ENCODE measurements around the gene LINC00632.

Gene LINC00632

DNA sequence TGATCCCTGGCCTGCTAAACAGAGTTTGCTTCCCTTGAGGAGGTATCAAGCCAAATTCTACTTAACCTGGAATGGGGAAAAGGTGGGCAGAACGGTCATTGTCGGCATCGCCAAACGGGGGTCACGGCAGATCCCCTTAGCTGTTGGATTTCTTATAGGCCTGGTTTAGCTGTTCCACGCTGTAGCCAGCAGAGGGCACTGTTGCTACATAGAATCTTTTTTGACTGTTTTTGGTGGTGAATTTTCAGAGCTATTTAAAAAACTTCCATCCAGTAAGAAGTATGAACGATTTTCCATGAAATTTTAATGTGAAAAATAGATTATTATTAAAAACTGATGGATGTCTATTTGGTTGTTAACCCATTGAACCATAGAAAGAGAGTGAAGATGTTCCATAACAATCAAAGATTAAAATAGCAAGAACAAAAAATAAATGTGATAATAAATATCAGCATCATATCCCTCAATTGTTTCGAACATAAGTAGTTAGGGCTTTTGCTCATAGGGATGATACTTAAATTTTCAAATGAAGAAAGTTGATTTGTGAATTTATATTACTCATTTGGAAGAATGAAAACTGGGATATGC is 56.6 kb downstream of the LINC00632 start:
- no peak for DNase-seq

DNA sequence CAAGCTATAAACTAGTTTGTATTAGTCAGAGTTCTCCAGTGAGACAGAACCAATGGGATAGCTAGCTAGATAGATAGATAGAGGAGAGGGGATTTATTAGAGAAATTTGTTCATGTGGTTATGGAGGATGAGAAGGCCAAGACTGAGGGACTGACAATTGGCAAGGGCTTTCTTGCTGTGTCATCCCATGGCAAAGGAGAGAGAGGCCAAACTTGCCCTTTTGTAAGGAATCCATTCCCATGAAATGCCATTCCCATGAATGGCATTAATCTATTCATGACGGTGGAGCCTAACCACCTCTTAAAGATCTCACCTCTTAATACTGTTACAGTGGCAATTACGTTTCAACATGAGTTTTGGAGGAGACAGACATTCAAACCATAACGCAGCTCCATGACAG is 58.1 kb downstream of the LINC00632 start:
- DNase-seq: no peak

DNA sequence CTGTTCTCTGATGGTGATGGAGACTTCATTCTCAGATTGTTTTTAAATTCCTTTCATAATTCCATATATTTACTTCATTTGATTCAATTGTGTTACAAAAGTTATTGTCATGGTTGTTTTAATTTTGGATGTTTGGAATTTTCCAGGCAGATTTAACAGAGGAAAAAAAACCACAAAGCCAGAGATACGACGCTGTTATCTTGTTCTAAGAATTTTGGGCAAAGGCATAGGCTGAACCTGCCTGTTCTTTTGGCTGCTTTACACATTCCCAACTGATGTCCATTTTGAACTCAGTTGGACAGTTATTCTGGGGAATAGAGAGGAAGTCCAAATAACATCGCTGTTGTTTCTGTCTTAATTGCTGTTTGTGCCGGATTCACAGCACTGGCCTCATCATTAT is 65.7 kb downstream of the LINC00632 start:
- DNase-seq: no peak

DNA sequence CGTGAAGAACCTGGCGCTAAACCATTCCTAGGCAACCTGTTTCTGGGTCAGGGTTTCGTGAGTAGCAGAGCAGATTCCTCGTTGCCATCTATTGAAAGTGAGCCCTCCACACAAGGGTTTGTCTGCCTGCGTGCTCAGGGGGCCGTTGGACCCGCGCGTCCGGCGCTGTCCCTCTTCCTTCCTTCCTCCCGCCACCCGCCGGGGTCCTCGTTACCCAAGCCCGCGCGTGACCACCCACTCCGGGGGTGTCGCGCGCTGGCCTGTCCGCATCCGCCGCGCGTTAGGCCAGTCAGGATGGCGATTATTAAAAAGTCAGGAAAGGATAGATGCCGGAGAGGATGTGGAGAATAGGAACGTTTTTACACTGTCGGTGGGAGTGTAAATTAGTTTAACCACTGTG is 66.8 kb downstream of the LINC00632 start:
- DNase-seq: no peak

DNA sequence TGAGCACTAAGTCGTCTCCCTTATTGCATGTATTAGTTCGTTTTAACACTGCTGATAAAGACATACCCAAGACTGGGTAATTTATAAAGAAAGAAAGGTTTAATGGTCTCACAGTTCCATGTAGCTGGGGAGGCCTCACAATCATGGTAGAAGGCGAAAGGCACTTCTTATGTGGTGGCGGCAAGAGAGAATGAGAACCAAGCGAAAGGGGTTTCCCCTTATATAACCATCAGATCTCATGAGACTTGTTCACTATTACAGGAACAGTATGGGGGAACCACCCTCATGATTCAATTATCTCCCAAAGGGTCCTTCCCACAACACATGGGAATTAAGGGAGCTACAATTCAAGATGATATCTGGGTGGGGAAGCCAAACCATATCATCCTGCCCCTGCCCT is 85.1 kb downstream of the LINC00632 start:
- no peak for DNase-seq

DNA sequence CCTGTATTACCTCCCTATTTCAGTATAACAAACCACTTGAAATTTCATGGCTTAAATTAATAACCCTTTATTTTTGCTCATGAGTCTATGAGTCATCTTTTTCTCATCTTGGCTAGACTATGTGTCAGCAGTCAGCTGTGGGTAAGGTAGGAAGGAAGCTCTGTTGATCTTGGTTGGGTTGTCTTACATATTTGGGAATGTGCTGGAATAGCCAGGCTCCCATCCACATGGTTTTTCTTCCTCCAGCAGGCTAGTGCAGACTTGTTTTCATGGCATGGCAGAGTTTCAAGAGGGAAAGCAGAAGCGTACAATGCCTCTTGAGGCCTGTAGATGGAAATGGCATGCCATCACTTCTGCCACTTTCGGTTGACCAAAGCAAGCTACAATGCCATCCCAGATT is 89.7 kb downstream of the LINC00632 start:
- no peak for DNase-seq

DNA sequence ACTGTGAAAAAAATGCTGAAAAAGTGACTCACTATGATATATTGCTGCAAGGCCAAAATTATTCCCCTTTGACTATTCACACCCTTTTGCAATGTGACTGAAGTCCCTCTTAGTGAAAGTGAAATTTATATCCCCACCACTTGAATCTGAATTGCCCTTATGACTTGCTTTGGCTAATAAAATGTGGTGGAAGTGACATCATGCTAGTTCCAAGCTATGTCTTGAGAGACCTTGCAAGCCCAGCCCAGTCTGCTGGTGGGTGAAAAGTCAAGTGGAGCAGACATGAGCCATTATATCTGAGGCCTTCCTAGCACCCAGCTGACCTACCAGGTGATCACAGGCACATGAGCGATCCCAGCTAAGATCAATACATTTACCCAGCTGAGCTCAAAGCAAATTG is 94.7 kb downstream of the LINC00632 start:
- no peak for DNase-seq

DNA sequence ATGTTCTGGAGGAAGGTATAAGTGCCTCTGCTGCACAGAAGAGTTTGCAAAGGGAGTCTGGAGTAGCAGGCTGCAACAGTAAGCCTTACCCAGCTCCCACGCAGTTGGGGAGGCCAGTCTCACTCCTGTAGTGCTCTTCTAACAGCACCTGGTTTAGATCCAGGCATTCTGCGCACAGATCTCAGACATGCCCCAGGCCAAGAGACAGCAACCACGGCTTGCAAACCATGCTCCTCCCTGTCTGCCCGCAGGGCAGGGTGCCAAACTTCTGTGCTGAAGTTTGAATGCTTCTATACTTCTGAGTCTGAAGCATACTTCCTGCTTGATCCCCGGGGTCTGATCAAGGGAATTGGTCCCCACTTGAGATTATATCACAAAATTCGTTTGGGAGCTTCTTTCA is 106.3 kb downstream of the LINC00632 start:
- no peak for DNase-seq

DNA sequence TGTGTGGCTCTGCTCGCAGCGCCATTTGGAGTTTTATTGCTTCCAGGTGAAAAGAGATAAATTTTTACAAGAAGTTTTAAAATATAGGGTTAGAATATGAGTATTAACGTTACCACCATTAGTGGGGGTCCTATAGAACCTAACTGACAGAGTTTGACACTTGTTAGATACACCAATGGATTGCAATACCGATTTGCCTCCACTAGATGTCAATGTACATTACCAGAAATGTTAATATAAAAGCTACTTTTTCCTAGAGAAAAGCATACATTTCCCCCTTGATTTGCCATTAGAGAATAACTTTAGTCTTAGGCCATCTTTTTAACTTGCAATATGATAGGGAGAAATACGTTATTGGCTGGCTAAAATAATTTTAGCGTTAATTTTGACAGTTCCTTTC is 108.4 kb downstream of the LINC00632 start:
- no peak for DNase-seq

DNA sequence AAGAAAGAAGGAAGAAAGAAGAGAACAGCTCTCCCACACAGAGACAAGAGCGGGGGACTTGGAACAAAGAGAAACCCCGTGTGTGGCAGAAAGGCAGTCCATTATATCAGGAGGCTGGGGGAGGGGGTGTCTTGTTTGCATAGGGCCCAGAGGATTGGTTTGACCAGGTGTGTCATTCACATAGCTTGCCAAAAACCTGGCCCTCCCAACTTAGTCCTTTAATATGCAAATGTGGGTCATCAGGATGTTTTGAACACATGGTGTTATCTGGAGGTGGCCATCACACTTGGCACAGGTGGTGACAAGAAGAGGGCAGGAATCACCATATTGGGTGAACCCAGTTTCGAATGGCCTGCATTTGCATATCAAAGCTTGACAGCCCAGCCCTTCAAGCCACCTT is 111.7 kb downstream of the LINC00632 start:
- no peak for DNase-seq

DNA sequence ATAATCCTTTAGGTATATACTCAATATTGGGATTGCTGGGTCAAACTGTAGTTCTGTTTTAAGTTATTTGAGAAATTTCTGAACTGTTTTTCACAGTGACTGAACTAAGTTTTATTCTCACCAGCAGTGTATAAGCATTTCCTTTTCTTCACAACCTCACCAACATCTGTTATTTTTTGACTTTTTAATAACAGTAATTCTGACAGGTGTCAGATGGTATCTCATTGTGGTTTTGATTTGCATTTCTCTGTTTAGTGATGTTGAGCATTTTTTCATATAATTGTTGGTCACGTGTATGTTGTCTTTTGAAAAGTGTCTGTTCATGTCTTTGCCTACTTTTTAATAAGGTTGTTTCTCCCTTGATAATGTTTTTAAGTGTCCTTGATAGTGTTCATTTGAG is 112.6 kb downstream of the LINC00632 start:
- DNase-seq: no peak

DNA sequence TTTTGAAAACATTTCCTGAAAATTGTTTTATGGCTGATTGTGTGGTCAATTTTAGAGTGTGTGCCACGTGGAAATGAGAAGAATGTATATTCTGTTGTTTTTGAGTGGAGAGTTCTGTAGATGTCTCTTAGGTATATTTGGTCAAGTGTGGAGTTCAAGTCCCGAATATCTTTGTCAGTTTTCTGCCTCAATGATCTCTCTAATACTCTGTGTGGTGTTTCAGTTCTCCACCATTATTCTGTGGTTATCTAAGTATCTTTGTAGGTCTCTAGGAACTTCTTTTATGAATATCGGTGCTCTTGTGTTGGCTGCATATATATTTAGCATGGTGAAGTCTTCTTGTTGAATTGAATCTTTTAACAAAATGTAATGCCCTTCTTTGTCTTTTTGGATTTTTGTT is 113.3 kb downstream of the LINC00632 start:
- DNase-seq: no peak

DNA sequence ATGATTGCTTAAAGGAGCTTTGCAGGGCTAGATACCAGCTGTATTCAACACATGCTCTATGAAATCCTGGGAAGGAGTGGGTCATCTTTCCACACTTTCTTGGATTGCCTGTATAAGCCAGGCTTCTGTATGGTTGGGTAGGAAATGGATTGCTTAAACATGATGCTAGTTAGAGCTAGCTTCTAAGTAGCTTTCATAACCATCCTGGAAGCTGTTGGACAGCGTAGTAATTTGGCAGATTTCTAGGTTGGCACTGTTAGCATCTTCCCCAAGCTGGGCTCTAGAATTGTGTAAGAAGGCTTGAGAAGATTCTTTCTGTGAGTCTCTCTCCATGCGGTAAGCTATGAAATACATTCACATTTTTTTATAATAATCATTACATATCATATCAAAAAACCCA is 127.3 kb downstream of the LINC00632 start:
- DNase-seq: no peak

All from GF-D8 (cell line).